ENCODE measurements around the gene MAPK8IP2. TPM values are rescaled to one million over a fixed set of nuclear protein-coding genes. Genes with fewer than 3 reads are reported as not detected.
"Not testable (repeated sequence)": the region's sequence is repeated elsewhere in the genome, so short reads cannot be mapped to it uniquely, and the experiment has no call there.

The MAPK8IP2 gene
- total RNA-seq, 1 donor from 2014 or later, result not detected

- no peak for TF ChIP-seq CTCF (IDR thresholded peaks at IDR 0.05)
- H3K27ac ChIP-seq, result no peak overlapping the region
- no peak for DNase-seq (ENCODE audit: low spot score in 2 of 2)
- H3K4me3 ChIP-seq, result no peak overlapping the region
- no peaks in the 10 kb centered on the region for H3K9me3 ChIP-seq
- no peaks in the 10 kb centered on the region for H3K4me1 ChIP-seq
- intact Hi-C loops (cut with DNase I), result no loop called here
- H3K27me3 ChIP-seq, result peaks cover 11% of the 10 kb centered on the region
- H3K36me3 ChIP-seq, result no peaks in the 10 kb centered on the region
Measured at GRCh38 chr22:50606165-50606945, 5.8 kb downstream of the MAPK8IP2 start.

DNA sequence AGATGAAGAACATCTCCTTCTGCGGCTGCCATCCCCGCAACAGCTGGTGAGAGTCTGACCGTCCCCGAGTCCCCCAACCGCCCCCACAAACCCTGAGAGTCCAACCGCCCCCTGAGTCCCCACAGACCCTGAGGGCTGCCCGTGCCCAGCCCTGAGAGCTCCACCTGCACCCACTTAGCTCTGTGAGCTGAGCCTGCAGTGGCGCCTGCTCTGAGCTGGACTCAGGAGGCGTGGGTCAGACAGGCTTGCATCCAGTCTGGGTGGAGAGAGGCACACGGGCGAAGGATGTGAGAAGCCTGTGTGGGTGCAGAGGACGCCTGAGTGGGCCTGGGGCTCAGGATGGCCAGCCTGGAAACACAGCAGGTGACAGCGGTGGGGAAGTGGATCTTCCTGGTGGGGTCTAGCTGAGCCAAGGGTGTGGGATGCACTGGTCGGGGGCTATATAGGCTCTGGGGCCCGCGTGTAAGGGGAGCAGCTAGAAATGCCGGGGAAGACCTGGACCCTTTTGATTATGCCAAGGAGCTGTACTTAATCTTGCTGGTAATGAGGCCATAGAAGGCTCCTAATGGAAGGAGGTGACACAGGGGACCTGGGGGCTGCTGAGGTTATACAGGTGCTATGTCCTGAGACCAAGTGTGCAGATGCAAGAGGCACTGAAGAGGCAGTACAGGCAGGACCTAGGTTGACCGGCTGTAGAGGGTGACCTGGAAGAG is 6.5 kb downstream of the MAPK8IP2 start:
- no peak for DNase-seq (ENCODE audit: low spot score in 2 of 2)

GRCh38 chr22:50607659-50608020 is 7.0 kb downstream of the MAPK8IP2 start:
- no peak overlapping the region for H3K27ac ChIP-seq
- H3K27me3 ChIP-seq, result peaks cover 6% of the 10 kb centered on the region
- DNase-seq (ENCODE audit: low spot score in 2 of 2), result no peak
- no peak overlapping the region for H3K4me3 ChIP-seq
- H3K36me3 ChIP-seq, result no peaks in the 10 kb centered on the region
- TF ChIP-seq CTCF (IDR thresholded peaks at IDR 0.05), result no peak
- intact Hi-C loops (cut with DNase I), result no loop called here
- H3K9me3 ChIP-seq, result no peaks in the 10 kb centered on the region
- no peaks in the 10 kb centered on the region for H3K4me1 ChIP-seq

More for the DNA sequence above, 6.5 kb downstream of the MAPK8IP2 start:
- Histone ChIP-seq H3K27me3 (peaks cover 6% of the 10 kb centered on the region), H3K9me3 (no peaks in the 10 kb centered on the region), H3K27ac (no peak overlapping the region), H3K4me3 (no peak overlapping the region), H3K4me1 (no peaks in the 10 kb centered on the region), H3K36me3 (no peaks in the 10 kb centered on the region)
- intact Hi-C loops (cut with DNase I), result no loop called here
- no peak for TF ChIP-seq CTCF (IDR thresholded peaks at IDR 0.05)

GRCh38 chr22:50608058-50608840 is 7.7 kb downstream of the MAPK8IP2 start:
- H3K36me3 ChIP-seq; intact Hi-C loops (cut with DNase I); H3K9me3 ChIP-seq; H3K27me3 ChIP-seq; H3K4me3 ChIP-seq; DNase-seq (ENCODE audit: low spot score in 2 of 2); H3K27ac ChIP-seq; H3K4me1 ChIP-seq: not testable (repeated sequence)

DNA sequence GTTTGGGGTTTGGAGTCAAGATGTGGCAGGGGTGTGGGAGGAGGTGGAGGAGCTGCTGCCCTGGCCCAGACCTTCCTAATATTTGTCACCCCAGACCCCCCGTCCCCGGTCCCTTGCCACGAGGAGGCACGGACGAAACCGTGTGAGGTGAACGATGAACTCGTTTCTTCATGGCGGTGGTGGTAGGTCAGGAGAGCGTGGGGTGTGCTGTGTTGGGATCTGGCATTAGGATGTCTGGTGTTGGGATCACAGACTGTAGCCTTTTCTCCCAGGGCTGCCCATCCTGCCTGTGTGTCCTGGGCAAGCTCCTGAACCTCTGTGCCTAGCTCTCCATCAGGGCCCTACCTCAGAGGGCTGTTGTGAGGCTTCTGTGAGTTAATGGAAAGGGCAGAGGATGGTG is 8.4 kb downstream of the MAPK8IP2 start:
- no peaks in the 10 kb centered on the region for H3K4me1 ChIP-seq
- H3K27me3 ChIP-seq, result peaks cover 1% of the 10 kb centered on the region
- TF ChIP-seq CTCF (IDR thresholded peaks at IDR 0.05), result no peak
- H3K4me3 ChIP-seq, result no peak overlapping the region
- DNase-seq (ENCODE audit: low spot score in 2 of 2), result no peak
- H3K36me3 ChIP-seq, result no peaks in the 10 kb centered on the region
- intact Hi-C loops (cut with DNase I), result no loop called here
- H3K27ac ChIP-seq, result no peak overlapping the region
- H3K9me3 ChIP-seq, result no peaks in the 10 kb centered on the region

DNA sequence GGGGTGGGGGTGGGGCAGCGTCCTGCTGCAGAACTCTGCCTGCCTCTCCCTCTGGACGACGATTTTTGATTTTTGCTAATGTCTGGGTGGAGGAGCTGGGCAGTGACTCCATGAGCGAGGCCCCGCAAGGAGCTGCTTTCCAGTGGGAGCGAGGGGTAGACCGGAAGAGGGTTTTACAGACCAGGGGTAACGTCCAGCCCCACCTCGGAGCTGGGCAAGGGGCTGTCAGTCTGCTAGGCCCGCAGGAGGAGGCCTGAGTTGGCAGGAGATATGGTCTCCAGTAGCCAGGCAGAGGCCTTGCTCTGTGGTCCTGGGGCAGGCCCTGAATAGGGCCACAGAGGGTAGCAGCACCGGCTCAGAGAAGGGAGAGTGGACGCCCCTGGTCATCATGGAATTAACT is 9.0 kb downstream of the MAPK8IP2 start:
- Histone ChIP-seq H3K4me1 (no peaks in the 10 kb centered on the region), H3K4me3 (no peak overlapping the region), H3K27ac (no peak overlapping the region), H3K27me3 (no peaks in the 10 kb centered on the region), H3K9me3 (no peaks in the 10 kb centered on the region), H3K36me3 (no peaks in the 10 kb centered on the region)
- no peak for DNase-seq (ENCODE audit: low spot score in 2 of 2)
- intact Hi-C loops (cut with DNase I), result no loop called here
- no peak for TF ChIP-seq CTCF (IDR thresholded peaks at IDR 0.05)

Data from ascending aorta (tissue), 2 donors.